NT2/D1 (cell line): ENCODE measurements around the gene SEC24A.
"Not testable (repeated sequence)": the region's sequence is repeated elsewhere in the genome, so short reads cannot be mapped to it uniquely, and the experiment has no call there.

Experiments
- DNase-seq: peaks from one replicate; pipeline ENCODE4 v3.0.0-alpha.2; 2011; ENCODE audit warnings: low read depth, low spot score
- H3K27me3 ChIP-seq: 2 replicates; pipeline ENCODE4 v1.6.0; 2011; ENCODE audit warnings: mild to moderate bottlenecking; ENCODE audit not compliant: insufficient read length, insufficient read depth
- H3K36me3 ChIP-seq: 2 replicates; pipeline ENCODE4 v1.6.1; 2011; ENCODE audit warnings: mild to moderate bottlenecking, low read length, mixed read lengths; ENCODE audit not compliant: insufficient read depth, insufficient read length
- H3K4me1 ChIP-seq: 2 replicates; pipeline ENCODE4 v1.5.1; 2011; ENCODE audit not compliant: insufficient read depth, insufficient read length
- H3K4me3 ChIP-seq: 2 replicates; pipeline ENCODE4 v1.5.1; 2011; ENCODE audit warnings: low read depth; ENCODE audit not compliant: insufficient read length
- H3K9ac ChIP-seq: 2 replicates; pipeline ENCODE4 v1.6.0; 2011; ENCODE audit warnings: low read depth; ENCODE audit not compliant: insufficient read length
- H3K9me3 ChIP-seq: 2 replicates; pipeline ENCODE4 v1.5.1; 2011; ENCODE audit warnings: mild to moderate bottlenecking, low read length; ENCODE audit not compliant: insufficient read depth
- SUZ12 ChIP-seq: IDR thresholded peaks from 2 replicates; pipeline ENCODE4 v1.6.1; 2011; ENCODE audit not compliant: insufficient read length, insufficient read depth; ENCODE audit errors: extremely low read depth
- YY1 ChIP-seq: IDR thresholded peaks from 2 replicates; pipeline ENCODE4 v1.6.1; 2011; ENCODE audit not compliant: insufficient read length, insufficient read depth
- ZNF274 ChIP-seq: IDR thresholded peaks from 2 replicates; pipeline ENCODE4 v1.6.1; 2011; ENCODE audit warnings: mild to moderate bottlenecking, low read depth, low read length

The SEC24A gene

GRCh38 chr5:134648425-134649162, at the start of gene SEC24A:
SEC24A (plus strand) TSS chr5:134648785; CDS start chr5:134649077, 292 bp downstream.
- no peak for TF ChIP-seq YY1
- no peak for TF ChIP-seq SUZ12
- TF ChIP-seq ZNF274: no peak
- peak; percentile 74 for DNase-seq
- H3K4me1 ChIP-seq: no peaks in the 10 kb centered on the region

GRCh38 chr5:134599820-134600219, 48.8 kb upstream of the SEC24A start:
- not testable (repeated sequence) for H3K36me3 ChIP-seq, H3K4me1 ChIP-seq, H3K9me3 ChIP-seq, H3K27me3 ChIP-seq, DNase-seq, H3K4me3 ChIP-seq, H3K9ac ChIP-seq

More at GRCh38 chr5:134648425-134649162, at the start of gene SEC24A:
- peaks cover 3% of the 10 kb centered on the region for H3K36me3 ChIP-seq
- peak within 1 kb of the TSS; percentile 94 for H3K4me3 ChIP-seq
- H3K27me3 ChIP-seq: no peaks in the 10 kb centered on the region
- H3K9me3 ChIP-seq: no peaks in the 10 kb centered on the region
- peak within 1 kb of the TSS; percentile 86 for H3K9ac ChIP-seq

- TF ChIP-seq SUZ12 (no peak), ZNF274 (no peak), YY1 (no peak)
- Histone ChIP-seq H3K4me1 (no peaks in the 10 kb centered on the region), H3K36me3 (peaks cover 13% of the 10 kb centered on the region), H3K9me3 (no peaks in the 10 kb centered on the region), H3K27me3 (no peaks in the 10 kb centered on the region), H3K4me3 (no peak overlapping the region), H3K9ac (no peak overlapping the region)
- no peak for DNase-seq
These were observed 48.0 kb upstream of the SEC24A start for GRCh38 chr5:134600600-134600999.

- H3K4me1 ChIP-seq: no peaks in the 10 kb centered on the region
- H3K36me3 ChIP-seq: peaks cover 31% of the 10 kb centered on the region
- TF ChIP-seq YY1 (no peak), ZNF274 (no peak), SUZ12 (no peak)
- no peaks in the 10 kb centered on the region for H3K27me3 ChIP-seq
- H3K9me3 ChIP-seq: no peaks in the 10 kb centered on the region
- no peak for DNase-seq
- no peak overlapping the region for H3K9ac ChIP-seq
- H3K4me3 ChIP-seq: no peak overlapping the region
These were observed 45.5 kb upstream of the SEC24A start for GRCh38 chr5:134603059-134603458.

- no peak overlapping the region for H3K9ac ChIP-seq
- H3K9me3 ChIP-seq: no peaks in the 10 kb centered on the region
- no peaks in the 10 kb centered on the region for H3K4me1 ChIP-seq
- DNase-seq: no peak
- H3K36me3 ChIP-seq: peaks cover 46% of the 10 kb centered on the region
- H3K4me3 ChIP-seq: no peak overlapping the region
- TF ChIP-seq YY1: no peak
- TF ChIP-seq ZNF274: no peak
- no peak for TF ChIP-seq SUZ12
- H3K27me3 ChIP-seq: no peaks in the 10 kb centered on the region
These were observed 43.7 kb upstream of the SEC24A start for GRCh38 chr5:134604908-134605307.

- DNase-seq: no peak
- H3K4me3 ChIP-seq: no peak overlapping the region
- H3K4me1 ChIP-seq: no peaks in the 10 kb centered on the region
- no peaks in the 10 kb centered on the region for H3K27me3 ChIP-seq
- TF ChIP-seq YY1 (no peak), SUZ12 (no peak), ZNF274 (no peak)
- no peaks in the 10 kb centered on the region for H3K9me3 ChIP-seq
- peaks cover 51% of the 10 kb centered on the region for H3K36me3 ChIP-seq
- H3K9ac ChIP-seq: no peak overlapping the region
These were observed 41.9 kb upstream of the SEC24A start for GRCh38 chr5:134606726-134607125.

- no peak for DNase-seq
- Histone ChIP-seq H3K36me3 (peaks cover 60% of the 10 kb centered on the region), H3K9ac (no peak overlapping the region), H3K27me3 (no peaks in the 10 kb centered on the region), H3K4me3 (no peak overlapping the region), H3K9me3 (0 out of 2 replicates have a peak, but pooled peaks cover 5% of the 10 kb centered on the region), H3K4me1 (no peaks in the 10 kb centered on the region)
- no peak for TF ChIP-seq ZNF274
- TF ChIP-seq YY1: no peak
- no peak for TF ChIP-seq SUZ12
These were observed 40.0 kb upstream of the SEC24A start for GRCh38 chr5:134608555-134608954.
